Measurements from ENCODE around the gene MCHR1.
"Not testable (repeated sequence)": the region's sequence is repeated elsewhere in the genome, so short reads cannot be mapped to it uniquely, and the experiment has no call there.

MCHR1 gene

GRCh38 chr22:40656651-40657050 is 22.6 kb upstream of the MCHR1 start:
- not testable (repeated sequence) for DNase-seq (ENCODE audit: low read depth, low spot score)

GRCh38 chr22:40659166-40659565 is 20.1 kb upstream of the MCHR1 start:
- DNase-seq (ENCODE audit: low read depth, low spot score) = no peak

GRCh38 chr22:40660730-40661129 is 18.6 kb upstream of the MCHR1 start:
- no peak for DNase-seq (ENCODE audit: low read depth, low spot score)

- no peak for DNase-seq (ENCODE audit: low read depth, low spot score)
These were observed 17.6 kb upstream of the MCHR1 start for GRCh38 chr22:40661671-40662070.

GRCh38 chr22:40665312-40665711 is 14.0 kb upstream of the MCHR1 start:
- no peak for DNase-seq (ENCODE audit: low read depth, low spot score)

- no peak for DNase-seq (ENCODE audit: low read depth, low spot score)
These were observed 13.0 kb upstream of the MCHR1 start for GRCh38 chr22:40666151-40666848.

GRCh38 chr22:40668611-40669411 is 10.5 kb upstream of the MCHR1 start:
- DNase-seq (ENCODE audit: low read depth, low spot score) = no peak

- no peak for DNase-seq (ENCODE audit: low read depth, low spot score)
These were observed 9.2 kb upstream of the MCHR1 start for GRCh38 chr22:40670058-40670457.

GRCh38 chr22:40671369-40671768 is 7.9 kb upstream of the MCHR1 start:
- no peak for DNase-seq (ENCODE audit: low read depth, low spot score)

GRCh38 chr22:40671796-40672360 is 7.4 kb upstream of the MCHR1 start:
- DNase-seq (ENCODE audit: low read depth, low spot score) = no peak

GRCh38 chr22:40673017-40673416 is 6.3 kb upstream of the MCHR1 start:
- DNase-seq (ENCODE audit: low read depth, low spot score) = no peak

GRCh38 chr22:40674274-40674673 is 5.0 kb upstream of the MCHR1 start:
- no peak for DNase-seq (ENCODE audit: low read depth, low spot score)

- DNase-seq (ENCODE audit: low read depth, low spot score) = not testable (repeated sequence)
These were observed 3.1 kb upstream of the MCHR1 start for GRCh38 chr22:40676166-40676565.

- no peak for DNase-seq (ENCODE audit: low read depth, low spot score)
These were observed 2.6 kb upstream of the MCHR1 start for GRCh38 chr22:40676644-40677043.

GRCh38 chr22:40678493-40679248 is 613 bp upstream of the MCHR1 start:
- no peak for DNase-seq (ENCODE audit: low read depth, low spot score)

- DNase-seq (ENCODE audit: low read depth, low spot score) = no peak
These were observed 907 bp downstream of the MCHR1 start for GRCh38 chr22:40679964-40680818.

GRCh38 chr22:40680819-40681183 is 1.5 kb downstream of the MCHR1 start:
- DNase-seq (ENCODE audit: low read depth, low spot score) = no peak

GRCh38 chr22:40681451-40681850 is 2.2 kb downstream of the MCHR1 start:
- no peak for DNase-seq (ENCODE audit: low read depth, low spot score)

GRCh38 chr22:40684728-40685127 is 5.4 kb downstream of the MCHR1 start:
- DNase-seq (ENCODE audit: low read depth, low spot score) = no peak

- no peak for DNase-seq (ENCODE audit: low read depth, low spot score)
These were observed 6.1 kb downstream of the MCHR1 start for GRCh38 chr22:40685406-40685805.

GRCh38 chr22:40687706-40688105 is 8.4 kb downstream of the MCHR1 start:
- no peak for DNase-seq (ENCODE audit: low read depth, low spot score)

Measured in activated CD4-positive, CD25-positive, alpha-beta regulatory T cell treated with anti-CD3 and anti-CD28 coated beads, Interleukin-2, amount 50 U/mL, for 16 hours (primary cell).